AG10803 (cell line): ENCODE data around the gene RHBDD3.
"Not testable (repeated sequence)": the region's sequence is repeated elsewhere in the genome, so short reads cannot be mapped to it uniquely, and the experiment has no call there.

ENCODE experiments used
- DNase-seq: peaks from one replicate; pipeline ENCODE4 v3.0.0; 2010; ENCODE audit warnings: low read depth
- H3K4me3 ChIP-seq: 2 replicates; pipeline ENCODE4 v1.5.1; 2011; ENCODE audit warnings: mild to moderate bottlenecking, low read length, control low read depth
- TF ChIP-seq, protein P1 (sequence below): conservative IDR thresholded peaks from 2 replicates; pipeline ENCODE4 v1.5.1; 2011; ENCODE audit warnings: mild to moderate bottlenecking, low read length, control low read depth, inconsistent platforms

The RHBDD3 gene

DNA sequence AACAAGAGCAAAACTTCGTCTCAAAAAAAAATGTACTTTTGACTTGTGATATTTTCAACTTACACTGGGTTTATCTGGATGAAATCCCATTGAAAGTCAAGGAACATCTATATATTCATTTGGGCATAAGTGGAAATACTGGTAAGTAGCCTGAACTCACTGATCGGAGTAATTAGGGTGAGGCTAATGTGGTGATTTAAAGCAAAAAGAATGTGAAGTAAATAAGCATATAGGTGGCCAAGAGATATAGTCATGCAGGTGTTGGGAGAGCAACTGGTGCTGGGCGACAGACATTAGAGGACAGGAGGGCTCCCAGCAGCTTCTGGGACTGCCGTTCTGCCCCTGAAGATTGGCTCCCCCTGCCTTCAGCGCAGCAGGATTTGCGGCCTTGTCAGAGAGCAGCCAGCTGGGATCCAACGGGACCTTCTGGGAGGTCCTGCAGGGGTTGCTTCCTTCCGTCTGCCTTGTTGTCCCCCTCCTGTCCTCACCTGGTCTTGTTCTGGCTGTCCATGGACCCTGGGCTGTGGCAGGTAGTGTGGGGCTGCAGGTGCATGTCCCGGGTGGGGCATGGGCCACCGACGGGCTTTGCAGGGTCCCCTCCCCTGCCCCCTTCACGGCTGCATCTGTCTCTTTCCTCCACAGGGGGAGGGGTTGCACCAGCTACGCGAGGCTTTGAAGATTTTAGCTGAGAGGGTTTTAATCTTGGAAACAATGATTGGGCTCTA is 14.1 kb downstream of the RHBDD3 start:
- TF ChIP-seq, protein P1, sequence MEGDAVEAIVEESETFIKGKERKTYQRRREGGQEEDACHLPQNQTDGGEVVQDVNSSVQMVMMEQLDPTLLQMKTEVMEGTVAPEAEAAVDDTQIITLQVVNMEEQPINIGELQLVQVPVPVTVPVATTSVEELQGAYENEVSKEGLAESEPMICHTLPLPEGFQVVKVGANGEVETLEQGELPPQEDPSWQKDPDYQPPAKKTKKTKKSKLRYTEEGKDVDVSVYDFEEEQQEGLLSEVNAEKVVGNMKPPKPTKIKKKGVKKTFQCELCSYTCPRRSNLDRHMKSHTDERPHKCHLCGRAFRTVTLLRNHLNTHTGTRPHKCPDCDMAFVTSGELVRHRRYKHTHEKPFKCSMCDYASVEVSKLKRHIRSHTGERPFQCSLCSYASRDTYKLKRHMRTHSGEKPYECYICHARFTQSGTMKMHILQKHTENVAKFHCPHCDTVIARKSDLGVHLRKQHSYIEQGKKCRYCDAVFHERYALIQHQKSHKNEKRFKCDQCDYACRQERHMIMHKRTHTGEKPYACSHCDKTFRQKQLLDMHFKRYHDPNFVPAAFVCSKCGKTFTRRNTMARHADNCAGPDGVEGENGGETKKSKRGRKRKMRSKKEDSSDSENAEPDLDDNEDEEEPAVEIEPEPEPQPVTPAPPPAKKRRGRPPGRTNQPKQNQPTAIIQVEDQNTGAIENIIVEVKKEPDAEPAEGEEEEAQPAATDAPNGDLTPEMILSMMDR, result no peak
- DNase-seq, result no peak

DNA sequence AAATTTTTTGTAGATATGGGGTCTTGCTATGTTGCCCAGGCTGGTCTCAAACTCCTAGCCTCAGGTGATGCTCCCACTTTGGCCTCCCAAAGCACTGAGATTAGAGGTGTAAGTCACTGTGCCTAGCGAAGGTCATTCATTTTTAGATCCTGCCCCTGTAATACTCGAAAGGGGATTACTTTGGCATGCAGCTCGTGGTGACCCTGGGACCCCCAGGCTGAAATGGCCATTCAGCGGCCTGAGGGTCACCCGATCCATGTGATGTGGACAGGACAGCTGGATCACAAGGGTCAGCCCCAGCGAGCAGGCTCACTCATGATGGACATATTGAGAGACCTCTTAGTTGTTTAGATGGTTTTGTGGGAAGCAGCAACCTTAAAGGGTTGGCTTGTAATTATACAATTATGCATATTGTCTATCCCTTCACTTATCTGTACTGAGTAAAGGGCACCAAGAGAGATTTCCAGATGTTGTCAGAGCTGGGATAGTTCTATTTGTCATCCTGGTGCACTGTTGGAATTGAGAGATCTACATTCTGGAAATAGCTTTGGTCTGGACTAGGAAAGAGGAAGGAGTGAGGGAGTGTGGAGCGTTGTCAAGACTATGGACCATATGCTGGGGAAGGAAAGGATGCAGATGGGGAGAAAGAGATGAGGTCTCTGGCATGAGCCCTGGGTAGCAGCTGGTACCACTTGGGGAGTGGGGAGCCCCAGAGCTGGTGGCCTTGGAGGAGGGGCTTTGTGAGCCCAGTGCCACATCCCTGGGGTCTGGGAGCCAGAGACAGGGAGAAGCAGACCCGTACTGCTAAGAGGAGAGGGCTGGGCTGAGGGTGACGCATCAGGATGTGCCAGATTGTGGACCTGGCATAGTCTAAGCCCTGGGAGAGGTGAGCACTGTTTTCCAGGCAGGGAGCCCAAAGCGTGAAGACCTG is 15.5 kb downstream of the RHBDD3 start:
- no peak overlapping the region for H3K4me3 ChIP-seq
- TF ChIP-seq, protein P1, result no peak
- no peak for DNase-seq

More for the DNA sequence above, 14.1 kb downstream of the RHBDD3 start:
- no peak overlapping the region for H3K4me3 ChIP-seq

DNA sequence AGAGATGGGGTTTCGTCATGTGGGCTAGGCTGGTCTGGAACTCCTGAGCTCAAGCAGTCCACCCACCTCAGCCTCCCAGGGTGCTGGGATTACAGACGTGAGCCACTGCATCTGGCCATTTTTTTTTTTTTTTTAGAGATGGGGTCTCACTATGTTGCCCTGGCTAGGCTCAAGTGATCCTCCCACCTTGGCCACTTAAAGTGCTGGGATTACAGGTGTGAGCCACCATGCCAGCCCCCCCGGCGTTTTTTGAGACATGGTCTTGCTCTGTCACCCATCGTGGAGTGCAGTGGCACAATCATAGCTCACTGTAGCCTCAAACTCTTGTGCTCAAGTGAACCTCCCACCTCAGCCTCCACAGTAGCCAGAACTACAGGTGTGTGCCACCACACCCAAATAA is 16.5 kb downstream of the RHBDD3 start:
- DNase-seq, result no peak
- TF ChIP-seq, protein P1, result no peak
- no peak overlapping the region for H3K4me3 ChIP-seq

DNA sequence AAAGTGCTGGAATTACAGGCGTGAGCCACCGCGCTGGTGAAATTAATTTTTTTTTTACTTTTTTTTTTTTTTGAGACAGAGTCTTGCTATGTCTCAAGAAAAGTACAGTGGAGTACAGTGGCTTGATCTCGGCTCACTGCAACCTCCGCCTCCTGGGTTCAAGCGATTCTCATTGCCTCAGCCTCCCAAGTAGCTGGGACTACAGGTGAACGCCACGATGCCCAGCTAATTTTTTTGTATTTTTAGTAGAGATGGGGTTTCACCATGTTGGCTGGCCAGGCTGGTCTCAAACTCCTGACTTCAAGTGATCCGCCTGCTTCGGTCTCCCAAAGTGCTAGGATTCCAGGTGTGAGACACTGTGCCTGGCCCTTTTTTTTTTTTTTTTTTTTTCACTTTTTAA is 19.9 kb downstream of the RHBDD3 start:
- not testable (repeated sequence) for H3K4me3 ChIP-seq, DNase-seq

DNA sequence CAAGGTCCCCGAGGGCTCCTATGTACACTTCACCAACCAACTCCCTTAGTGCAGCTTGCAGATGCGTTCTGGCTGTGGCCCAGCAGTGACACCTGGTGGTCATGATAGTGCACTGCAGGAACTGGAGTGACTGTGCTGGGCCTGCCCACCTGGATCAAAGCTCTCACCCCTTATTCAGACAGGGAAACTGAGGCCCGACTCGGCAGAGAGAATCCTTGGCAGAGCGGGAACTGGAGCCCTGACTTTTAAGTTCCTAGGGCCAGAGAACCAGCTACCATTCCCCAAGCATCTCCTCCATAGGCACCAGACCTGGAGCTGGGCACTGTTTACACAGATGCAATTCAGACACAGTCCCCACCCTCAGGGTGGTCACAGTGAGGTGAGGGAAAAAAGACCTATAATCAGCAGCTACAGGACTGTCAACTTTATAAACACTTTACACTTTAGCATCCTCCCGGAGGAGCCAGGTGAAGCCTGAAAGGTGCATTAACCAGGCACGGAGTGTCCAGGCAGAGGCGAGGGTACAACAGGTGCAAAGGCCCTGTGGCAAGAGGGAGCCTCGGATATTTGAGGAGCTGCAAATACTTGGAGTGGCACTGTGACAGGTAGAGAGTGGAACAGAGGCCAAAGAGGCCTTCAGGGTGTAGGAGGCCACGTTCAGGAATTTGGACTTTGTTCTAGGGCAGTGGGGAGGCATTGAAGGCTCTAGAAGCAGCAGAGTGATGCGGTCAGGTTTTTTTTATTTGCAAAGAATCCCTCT is 22.0 kb downstream of the RHBDD3 start:
- H3K4me3 ChIP-seq, result no peak overlapping the region
- TF ChIP-seq, protein P1, result peak; percentile 99
- DNase-seq, result peak; percentile 61

DNA sequence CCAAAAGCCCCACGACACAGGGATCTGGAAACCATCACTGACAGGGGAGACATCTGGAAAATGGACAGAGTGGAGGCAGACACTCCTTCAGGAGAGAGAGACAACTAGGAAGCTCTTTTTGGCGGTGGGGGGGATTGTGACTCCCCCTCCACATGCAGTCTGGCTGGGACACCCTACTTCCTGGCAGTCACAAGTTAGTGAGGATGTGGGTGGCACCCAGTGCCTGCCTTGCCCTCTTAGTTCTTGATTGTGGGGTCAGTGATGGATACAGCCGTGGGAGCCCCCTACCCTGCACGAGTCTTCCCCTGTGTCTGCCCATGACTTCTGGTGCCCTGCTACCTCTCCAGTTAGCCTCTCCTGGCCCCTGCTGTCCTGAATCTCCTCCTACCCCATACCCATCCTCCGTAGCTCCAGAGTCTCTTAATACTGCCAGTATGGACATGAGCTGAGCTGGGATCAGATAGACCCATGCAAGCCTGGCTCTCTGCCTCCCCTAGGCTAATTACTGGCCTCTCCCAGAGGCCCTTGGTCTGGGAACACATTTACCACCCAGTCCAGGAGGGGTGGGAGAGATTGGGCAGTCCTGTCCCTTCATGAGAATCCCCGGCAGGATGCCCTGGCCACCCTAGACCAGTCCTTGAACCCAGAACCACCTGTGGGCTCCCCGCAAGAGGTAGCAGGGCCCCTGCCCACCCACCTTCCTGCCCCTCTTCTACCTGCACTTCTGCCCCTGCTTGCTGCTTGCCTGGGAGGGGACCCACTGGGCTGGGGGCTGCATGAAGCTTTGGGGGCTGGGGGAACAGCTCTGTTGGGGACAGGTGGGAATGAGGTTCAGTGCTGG is 22.8 kb downstream of the RHBDD3 start:
- H3K4me3 ChIP-seq, result no peak overlapping the region
- TF ChIP-seq, protein P1, result no peak
- no peak for DNase-seq
